A549 (cell line): Measurements from ENCODE around the gene PHIP. TPM values are rescaled to one million over a fixed set of nuclear protein-coding genes. Genes with fewer than 3 reads are reported as not detected.

Experiments
- ATAC-seq, 2 experiments: fragments of 200-7000 bp in 1 of 2; fragments of >200 bp in 1 of 2; cut with Nextera tagmentation in 1 of 2; cut with Tn5 transposase in 1 of 2; 3 replicates each; pipeline versions ENCODE4 v1.8.0 to v1.9.1; 2018 to 2020; ENCODE audit warnings: mild to moderate bottlenecking in 1 of 2, moderate library complexity in 1 of 2
- CTCF ChIA-PET: fragments of 300-600 bp; sonication (Branson Sonifier 250); formaldehyde crosslinking; extraction: SDS; loops from one replicate; lab custom pipeline; 2021; ENCODE audit warnings: antibody characterized with exemption, inconsistent platforms; lab: Yijun Ruan, JAX
- POLR2A ChIA-PET: fragments of 350-600 bp; formaldehyde crosslinking; extraction: SDS; loops from one replicate; lab custom pipeline; 2021; ENCODE audit warnings: antibody characterized with exemption, inconsistent platforms; lab: Yijun Ruan, JAX
- DNase-seq, 2 experiments: peaks; one replicate each; pipeline versions ENCODE4 v3.0.0 to v3.0.0-alpha.2; 2011 to 2016; ENCODE audit warnings: low read depth in 1 of 2, low spot score in 1 of 2
- FAIRE-seq: peaks from 2 replicates; lab custom pipeline; 2011; peaks lifted over from hg19 to GRCh38; lab: Jason Lieb, UNC
- H3K27ac ChIP-seq, 2 experiments: fragments of >200 bp; sonication (Bioruptor Twin); formaldehyde crosslinking; 3 replicates each; pipeline ENCODE4 v1.5.1; 2016 to 2017
- H3K4me1 ChIP-seq: fragments of >200 bp; sonication (Bioruptor Twin); formaldehyde crosslinking; 3 replicates; pipeline ENCODE4 v1.6.1; 2016
- H3K4me2 ChIP-seq: fragments of >200 bp; sonication (Bioruptor Twin); formaldehyde crosslinking; 3 replicates; pipeline ENCODE4 v1.6.1; 2016
- H3K4me3 ChIP-seq: fragments of >200 bp; sonication (Bioruptor Twin); formaldehyde crosslinking; 3 replicates; pipeline ENCODE4 v1.5.1; 2016
- H3K9me3 ChIP-seq: fragments of >200 bp; sonication (Bioruptor Twin); formaldehyde crosslinking; 3 replicates; pipeline ENCODE4 v1.6.1; 2016
- ATOH8 ChIP-seq: fragments of 250-450 bp; sonication (Bioruptor Pico); IDR thresholded peaks from 2 replicates; pipeline ENCODE4 v1.5.0; 2020; ENCODE audit warnings: low read depth, mild to moderate bottlenecking, moderate library complexity
- CBX2 ChIP-seq: fragments of 200-600 bp; sonication (generic); IDR thresholded peaks from 2 replicates; pipeline ENCODE4 v1.6.1; 2016; ENCODE audit warnings: low read depth, mild to moderate bottlenecking, borderline replicate concordance
- CBX8 ChIP-seq: fragments of 200-600 bp; sonication (generic); IDR thresholded peaks from 2 replicates; pipeline ENCODE4 v1.6.1; 2016
- EHF ChIP-seq: fragments of 250-450 bp; sonication (Bioruptor Pico); IDR thresholded peaks from 2 replicates; pipeline ENCODE4 v1.5.0; 2020; ENCODE audit warnings: mild to moderate bottlenecking
- EHMT2 ChIP-seq: fragments of 200-600 bp; sonication (generic); IDR thresholded peaks from 2 replicates; pipeline ENCODE4 v1.6.1; 2016; ENCODE audit warnings: antibody characterized with exemption, low read depth, mild to moderate bottlenecking, moderate library complexity
- ESRRA ChIP-seq: fragments of 150-350 bp; IDR thresholded peaks from 2 replicates; pipeline ENCODE4 v1.6.1; 2014; ENCODE audit warnings: mild to moderate bottlenecking, low read length, borderline replicate concordance
- HMGXB4 ChIP-seq: fragments of 250-450 bp; sonication (Bioruptor Pico); IDR thresholded peaks from 2 replicates; pipeline ENCODE4 v1.5.0; 2021; ENCODE audit warnings: mild to moderate bottlenecking, moderate library complexity, borderline replicate concordance
- KDM1A ChIP-seq: fragments of 200-600 bp; sonication (generic); IDR thresholded peaks from 2 replicates; pipeline ENCODE4 v1.6.1; 2016; ENCODE audit warnings: low read depth, mild to moderate bottlenecking
- MAFK ChIP-seq: fragments of 450-650 bp; IDR thresholded peaks from 2 replicates; pipeline ENCODE4 v1.6.1; 2014; ENCODE audit not compliant: partially characterized antibody
- MAX ChIP-seq: IDR thresholded peaks from 2 replicates; pipeline ENCODE4 v1.6.1; 2012
- NR3C1 ChIP-seq: fragments of >200 bp; sonication (Bioruptor Twin); formaldehyde crosslinking; IDR thresholded peaks from 3 replicates; pipeline ENCODE4 v1.6.1; 2017
- PHF8 ChIP-seq: fragments of 200-600 bp; sonication (generic); IDR thresholded peaks from 2 replicates; pipeline ENCODE4 v1.6.1; 2016; ENCODE audit warnings: low read depth, mild to moderate bottlenecking, antibody characterized with exemption, moderate library complexity, borderline replicate concordance
- POLR2A ChIP-seq: IDR thresholded peaks from 2 replicates; pipeline ENCODE4 v1.6.1; 2012; ENCODE audit warnings: mild to moderate bottlenecking, low read length
- RAD21 ChIP-seq, 2 experiments: fragments of >200 bp in 1 of 2; sonication (Bioruptor Twin) in 1 of 2; formaldehyde crosslinking in 1 of 2; IDR thresholded peaks in 1 of 2; conservative IDR thresholded peaks in 1 of 2; 2 replicates in 1 of 2; 3 replicates in 1 of 2; pipeline ENCODE4 v1.6.1; 2012 to 2018; ENCODE audit warnings: inconsistent platforms in 1 of 2
- RARB ChIP-seq: fragments of 250-450 bp; sonication (Bioruptor Pico); IDR thresholded peaks from 2 replicates; pipeline ENCODE4 v1.8.0; 2021; ENCODE audit warnings: mild to moderate bottlenecking, moderate library complexity
- RCOR1 ChIP-seq: fragments of 150-350 bp; IDR thresholded peaks from 2 replicates; pipeline ENCODE4 v1.6.1; 2014; ENCODE audit warnings: antibody characterized with exemption, low read length, low read depth
- RFX5 ChIP-seq: fragments of 450-650 bp; IDR thresholded peaks from 2 replicates; pipeline ENCODE4 v1.7.1; 2014; ENCODE audit warnings: antibody characterized with exemption, mild to moderate bottlenecking, moderate library complexity
- RNF2 ChIP-seq: fragments of 200-600 bp; sonication (generic); IDR thresholded peaks from 2 replicates; pipeline ENCODE4 v1.6.1; 2016; ENCODE audit warnings: low read depth, mild to moderate bottlenecking, antibody characterized with exemption, moderate library complexity, borderline replicate concordance
- TFCP2L1 ChIP-seq: fragments of 250-450 bp; sonication (Bioruptor Pico); IDR thresholded peaks from 2 replicates; pipeline ENCODE4 v1.5.0; 2021; ENCODE audit warnings: mild to moderate bottlenecking
- WGBS: methylation state at CpG from one replicate; pipeline ENCODE4 v1.1.6; 2017; ENCODE audit errors: missing lambda C conversion rate; 5-methylcytosine and 5-hydroxymethylcytosine counted together
- polyA plus RNA-seq, 4 experiments: library from polyadenylated mRNA; depleted of rRNA in 3 of 4; stranded (reverse); fragments of >200 nt; fragmentation: RNase III in 1 of 4; extraction: RNeasy Plus Mini Kit Qiagen cat#74134 plus additional on column Dnase treatment in 1 of 4; gene quantifications; 2 replicates in 3 of 4; 3 replicates in 1 of 4; pipeline ENCODE4 v1.2.3, GENCODE V29; 2011 to 2017
- TF ChIP-seq, protein P1 (sequence below): fragments of >200 bp; sonication (Bioruptor Twin); formaldehyde crosslinking; IDR thresholded peaks from 3 replicates; pipeline ENCODE4 v1.6.1; 2016
- TF ChIP-seq, protein P2 (sequence below): fragments of >200 bp; sonication (Bioruptor Twin); formaldehyde crosslinking; IDR thresholded peaks from 2 replicates; pipeline ENCODE4 v1.6.1; 2016
- TF ChIP-seq, protein P3 (sequence below): IDR thresholded peaks from 2 replicates; pipeline ENCODE4 v1.6.1; 2012; ENCODE audit warnings: low read depth, borderline replicate concordance
- TF ChIP-seq, protein P4 (sequence below): fragments of 150-350 bp; IDR thresholded peaks from 2 replicates; pipeline ENCODE4 v1.6.1; 2014; ENCODE audit warnings: low read depth, mild to moderate bottlenecking, low read length

The PHIP gene
- polyA plus RNA-seq, 2 of the 4 experiments (the other 2 are of a cell fraction), result 7.2 to 14.9 TPM

GRCh38 chr6:79042799-79043126 is 35.3 kb downstream of the PHIP start:
- no peak for DNase-seq
- WGBS, result 94% methylated on average over 5 of the region's 5 CpGs

DNA sequence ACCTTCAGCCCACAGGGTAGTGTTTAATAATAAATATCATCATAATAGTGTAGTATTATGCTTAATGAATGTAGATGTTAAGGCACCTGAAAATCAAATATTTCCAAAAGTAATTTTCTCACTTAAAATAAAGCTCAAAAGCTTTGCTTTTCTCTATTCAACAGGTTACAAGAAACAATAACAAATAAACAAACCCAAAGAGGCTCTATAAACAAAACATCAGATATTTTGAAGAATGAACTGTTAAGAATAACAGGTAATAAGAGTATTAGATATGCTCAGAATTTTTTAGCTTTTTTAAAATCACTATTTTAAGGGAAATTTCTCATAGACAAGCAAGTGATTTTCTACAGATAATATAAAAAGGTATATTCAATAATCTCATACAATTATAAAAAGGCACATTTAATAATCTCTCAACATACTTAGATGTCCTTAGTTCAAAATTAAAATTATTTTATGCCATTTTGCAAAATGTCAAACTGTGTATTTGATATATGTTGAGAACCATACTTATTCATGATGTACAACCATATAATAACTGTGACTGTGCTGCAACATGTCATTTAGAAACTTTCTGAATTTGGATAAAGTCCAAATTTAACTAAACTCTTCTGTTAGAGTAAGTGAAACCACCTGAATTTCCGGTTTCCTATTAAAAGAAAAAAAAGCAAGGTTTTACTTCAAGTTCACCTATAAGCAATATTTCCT is 35.8 kb downstream of the PHIP start:
- Histone ChIP-seq H3K27ac (no peak overlapping the region), H3K4me2 (no peak overlapping the region), H3K9me3 (no peaks in the 10 kb centered on the region), H3K4me1 (no peaks in the 10 kb centered on the region), H3K4me3 (no peak overlapping the region)
- no peak for ATAC-seq
- WGBS, result 81% methylated on average over 1 of the region's 1 CpG
- ChIA-PET CTCF (no interaction called here), POLR2A (no interaction called here)
- no peak for FAIRE-seq
- no peak for DNase-seq
- TF ChIP-seq KDM1A, result no peak
- TF ChIP-seq PHF8, result no peak
- TF ChIP-seq, protein P1, sequence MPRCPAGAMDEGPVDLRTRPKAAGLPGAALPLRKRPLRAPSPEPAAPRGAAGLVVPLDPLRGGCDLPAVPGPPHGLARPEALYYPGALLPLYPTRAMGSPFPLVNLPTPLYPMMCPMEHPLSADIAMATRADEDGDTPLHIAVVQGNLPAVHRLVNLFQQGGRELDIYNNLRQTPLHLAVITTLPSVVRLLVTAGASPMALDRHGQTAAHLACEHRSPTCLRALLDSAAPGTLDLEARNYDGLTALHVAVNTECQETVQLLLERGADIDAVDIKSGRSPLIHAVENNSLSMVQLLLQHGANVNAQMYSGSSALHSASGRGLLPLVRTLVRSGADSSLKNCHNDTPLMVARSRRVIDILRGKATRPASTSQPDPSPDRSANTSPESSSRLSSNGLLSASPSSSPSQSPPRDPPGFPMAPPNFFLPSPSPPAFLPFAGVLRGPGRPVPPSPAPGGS, result no peak
- TF ChIP-seq, protein P2, sequence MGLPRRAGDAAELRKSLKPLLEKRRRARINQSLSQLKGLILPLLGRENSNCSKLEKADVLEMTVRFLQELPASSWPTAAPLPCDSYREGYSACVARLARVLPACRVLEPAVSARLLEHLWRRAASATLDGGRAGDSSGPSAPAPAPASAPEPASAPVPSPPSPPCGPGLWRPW, result no peak
- TF ChIP-seq RFX5, result no peak
- no peak for TF ChIP-seq CBX2
- TF ChIP-seq, all 56 proteins: peak for 0

More at GRCh38 chr6:79042799-79043126, 35.3 kb downstream of the PHIP start:
- POLR2A ChIA-PET, result no interaction called here
- ATAC-seq, result no peak
- TF ChIP-seq CBX8, result no peak
- no peak overlapping the region for H3K4me3 ChIP-seq
- H3K9me3 ChIP-seq, result no peaks in the 10 kb centered on the region
- H3K4me1 ChIP-seq, result no peaks in the 10 kb centered on the region
- H3K4me2 ChIP-seq, result no peak overlapping the region
- CTCF ChIA-PET, result no interaction called here
- no peak overlapping the region for H3K27ac ChIP-seq
- FAIRE-seq, result no peak

DNA sequence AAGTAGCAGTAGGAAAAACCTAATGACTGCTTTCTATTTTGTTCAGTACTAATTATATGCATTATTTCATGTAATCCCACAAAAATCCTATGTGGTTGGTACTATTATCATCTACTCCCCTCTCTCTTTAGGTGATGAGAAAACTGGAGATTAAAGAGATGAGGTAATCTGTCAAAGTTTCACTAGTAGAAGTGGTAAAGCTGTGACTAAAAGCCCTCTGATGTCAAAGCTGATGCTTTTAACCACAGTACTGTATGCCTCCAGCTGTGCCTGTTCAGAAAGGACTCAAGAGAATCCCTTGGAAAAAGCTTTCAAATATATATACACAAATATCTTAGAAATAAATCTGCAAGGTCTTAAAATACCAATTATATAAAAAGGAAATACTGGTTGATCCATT is 38.0 kb downstream of the PHIP start:
- no peaks in the 10 kb centered on the region for H3K9me3 ChIP-seq
- no peaks in the 10 kb centered on the region for H3K4me1 ChIP-seq
- FAIRE-seq, result no peak
- ChIA-PET POLR2A (no interaction called here), CTCF (no interaction called here)
- no peak overlapping the region for H3K4me2 ChIP-seq
- TF ChIP-seq EHF (CRISPR knock-in tag) (no peak), TFCP2L1 (no peak), RAD21 (conservative IDR thresholded peaks at IDR 0.05 in 1 of 2, IDR thresholded peaks at IDR 0.05 in 1 of 2) (no peak), MAFK (no peak), ESRRA (no peak), POLR2A (no peak), EHMT2 (no peak), HMGXB4 (CRISPR knock-in tag) (no peak)
- TF ChIP-seq, protein P3, sequence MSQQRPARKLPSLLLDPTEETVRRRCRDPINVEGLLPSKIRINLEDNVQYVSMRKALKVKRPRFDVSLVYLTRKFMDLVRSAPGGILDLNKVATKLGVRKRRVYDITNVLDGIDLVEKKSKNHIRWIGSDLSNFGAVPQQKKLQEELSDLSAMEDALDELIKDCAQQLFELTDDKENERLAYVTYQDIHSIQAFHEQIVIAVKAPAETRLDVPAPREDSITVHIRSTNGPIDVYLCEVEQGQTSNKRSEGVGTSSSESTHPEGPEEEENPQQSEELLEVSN, result no peak
- no peak overlapping the region for H3K4me3 ChIP-seq
- H3K27ac ChIP-seq, result no peak overlapping the region
- no peak for DNase-seq
- ATAC-seq, result no peak

DNA sequence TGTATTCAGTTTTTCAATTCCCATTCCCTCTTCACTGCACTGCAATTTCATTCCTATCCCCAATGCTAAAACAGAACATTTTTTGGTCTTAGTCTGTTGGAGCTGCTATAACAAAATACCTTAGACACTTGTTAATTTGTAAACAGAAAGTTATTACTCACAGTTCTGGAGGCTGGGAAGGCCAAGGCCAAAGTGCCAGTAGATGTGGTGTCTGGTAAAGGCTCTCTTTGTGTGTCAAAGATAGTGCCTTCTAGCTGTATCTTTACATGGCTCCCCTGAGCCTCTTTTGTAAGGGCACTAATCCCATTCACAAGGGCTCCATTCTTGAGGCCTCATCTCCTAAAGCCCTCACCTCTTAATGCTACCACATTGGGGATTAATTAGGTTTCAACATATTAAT is 40.0 kb downstream of the PHIP start:
- H3K4me1 ChIP-seq, result no peaks in the 10 kb centered on the region
- CTCF ChIA-PET, result no interaction called here
- H3K4me2 ChIP-seq, result no peak overlapping the region
- H3K4me3 ChIP-seq, result no peak overlapping the region
- TF ChIP-seq, protein P4, sequence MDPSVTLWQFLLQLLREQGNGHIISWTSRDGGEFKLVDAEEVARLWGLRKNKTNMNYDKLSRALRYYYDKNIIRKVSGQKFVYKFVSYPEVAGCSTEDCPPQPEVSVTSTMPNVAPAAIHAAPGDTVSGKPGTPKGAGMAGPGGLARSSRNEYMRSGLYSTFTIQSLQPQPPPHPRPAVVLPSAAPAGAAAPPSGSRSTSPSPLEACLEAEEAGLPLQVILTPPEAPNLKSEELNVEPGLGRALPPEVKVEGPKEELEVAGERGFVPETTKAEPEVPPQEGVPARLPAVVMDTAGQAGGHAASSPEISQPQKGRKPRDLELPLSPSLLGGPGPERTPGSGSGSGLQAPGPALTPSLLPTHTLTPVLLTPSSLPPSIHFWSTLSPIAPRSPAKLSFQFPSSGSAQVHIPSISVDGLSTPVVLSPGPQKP, result no peak
- TF ChIP-seq RNF2 (no peak), NR3C1 (no peak), ESRRA (no peak), MAX (no peak), RFX5 (no peak), PHF8 (no peak), RCOR1 (no peak), RARB (CRISPR knock-in tag) (no peak), ATOH8 (CRISPR knock-in tag) (no peak)
- TF ChIP-seq, protein P1, result no peak
- DNase-seq, result no peak
- ATAC-seq, result no peak
- H3K9me3 ChIP-seq, result no peaks in the 10 kb centered on the region
- POLR2A ChIA-PET, result no interaction called here
- H3K27ac ChIP-seq, result no peak overlapping the region
- FAIRE-seq, result no peak
